AG08396 (cell line): Measurements from ENCODE around the gene CST9.
"Not testable (repeated sequence)": the region's sequence is repeated elsewhere in the genome, so short reads cannot be mapped to it uniquely, and the experiment has no call there.

Experiments used
- DNase-seq: peaks from one replicate; pipeline ENCODE4 v3.0.0; 2012; ENCODE audit warnings: low spot score, mixed read lengths

Gene CST9

GRCh38 chr20:23637282-23638221 is 31.8 kb upstream of the CST9 start, which contains the start of gene CST3:
TSS of gene CST3 (minus strand) at chr20:23637955. CDS start at chr20:23637862, 93 bp downstream.
- DNase-seq, result peak; percentile 95

- no peak for DNase-seq
These were observed 31.2 kb upstream of the CST9 start for GRCh38 chr20:23636908-23637281.

- DNase-seq, result no peak
These were observed 30.6 kb upstream of the CST9 start for GRCh38 chr20:23636182-23636907.

GRCh38 chr20:23635768-23636090 is 30.0 kb upstream of the CST9 start:
- DNase-seq, result not testable (repeated sequence)

- DNase-seq, result no peak
These were observed 29.5 kb upstream of the CST9 start for GRCh38 chr20:23634985-23635767.

- no peak for DNase-seq
These were observed 28.5 kb upstream of the CST9 start for GRCh38 chr20:23634044-23634801.

- DNase-seq, result no peak
These were observed 27.2 kb upstream of the CST9 start for GRCh38 chr20:23632711-23633573.

- no peak for DNase-seq
These were observed 26.4 kb upstream of the CST9 start for GRCh38 chr20:23631981-23632710.

GRCh38 chr20:23631226-23631822 is 25.6 kb upstream of the CST9 start:
- DNase-seq, result no peak

GRCh38 chr20:23630392-23630849 is 24.7 kb upstream of the CST9 start:
- DNase-seq, result no peak

- no peak for DNase-seq
These were observed 24.1 kb upstream of the CST9 start for GRCh38 chr20:23629542-23630391.

GRCh38 chr20:23629017-23629541 is 23.4 kb upstream of the CST9 start:
- peak; percentile 49 for DNase-seq

GRCh38 chr20:23628402-23629016 is 22.8 kb upstream of the CST9 start:
- DNase-seq, result no peak

- no peak for DNase-seq
These were observed 21.8 kb upstream of the CST9 start for GRCh38 chr20:23627501-23627900.

- no peak for DNase-seq
These were observed 20.4 kb upstream of the CST9 start for GRCh38 chr20:23626040-23626620.

GRCh38 chr20:23625236-23625964 is 19.7 kb upstream of the CST9 start:
- no peak for DNase-seq

- DNase-seq, result no peak
These were observed 18.6 kb upstream of the CST9 start for GRCh38 chr20:23624324-23624691.
